HUES64 (cell line): ENCODE results near the gene LDHD.

ENCODE experiments used
- H3K27ac ChIP-seq: 2 replicates; pipeline ENCODE4 v1.7.0; 2013; ENCODE audit warnings: low read depth, low read length, inconsistent platforms
- H3K27me3 ChIP-seq: 2 replicates; pipeline ENCODE4 v1.6.1; 2013; ENCODE audit warnings: mild to moderate bottlenecking, low read length; ENCODE audit not compliant: insufficient read depth
- H3K36me3 ChIP-seq: 2 replicates; pipeline ENCODE4 v1.6.1; 2013; ENCODE audit warnings: mild to moderate bottlenecking, low read length; ENCODE audit not compliant: insufficient read depth
- H3K4me1 ChIP-seq: 2 replicates; pipeline ENCODE4 v1.6.1; 2013; ENCODE audit warnings: mild to moderate bottlenecking, low read length, moderate library complexity; ENCODE audit not compliant: insufficient read depth
- H3K4me3 ChIP-seq: 2 replicates; pipeline ENCODE4 v1.5.1; 2013; ENCODE audit warnings: mild to moderate bottlenecking, low read length, moderate library complexity
- H3K9ac ChIP-seq: 2 replicates; pipeline ENCODE4 v1.6.1; 2013; ENCODE audit warnings: mild to moderate bottlenecking, low read depth, low read length
- H3K9me3 ChIP-seq: 2 replicates; pipeline ENCODE4 v1.6.1; 2013; ENCODE audit warnings: low read depth, low read length; ENCODE audit not compliant: insufficient read depth
- WGBS: fragments of 150-250, 120-280 bp; methylation state at CpG from one replicate; pipeline ENCODE4 v1.1.7; 2013; ENCODE audit warnings: missing lambda C conversion rate; 5-methylcytosine and 5-hydroxymethylcytosine counted together

LDHD gene

DNA sequence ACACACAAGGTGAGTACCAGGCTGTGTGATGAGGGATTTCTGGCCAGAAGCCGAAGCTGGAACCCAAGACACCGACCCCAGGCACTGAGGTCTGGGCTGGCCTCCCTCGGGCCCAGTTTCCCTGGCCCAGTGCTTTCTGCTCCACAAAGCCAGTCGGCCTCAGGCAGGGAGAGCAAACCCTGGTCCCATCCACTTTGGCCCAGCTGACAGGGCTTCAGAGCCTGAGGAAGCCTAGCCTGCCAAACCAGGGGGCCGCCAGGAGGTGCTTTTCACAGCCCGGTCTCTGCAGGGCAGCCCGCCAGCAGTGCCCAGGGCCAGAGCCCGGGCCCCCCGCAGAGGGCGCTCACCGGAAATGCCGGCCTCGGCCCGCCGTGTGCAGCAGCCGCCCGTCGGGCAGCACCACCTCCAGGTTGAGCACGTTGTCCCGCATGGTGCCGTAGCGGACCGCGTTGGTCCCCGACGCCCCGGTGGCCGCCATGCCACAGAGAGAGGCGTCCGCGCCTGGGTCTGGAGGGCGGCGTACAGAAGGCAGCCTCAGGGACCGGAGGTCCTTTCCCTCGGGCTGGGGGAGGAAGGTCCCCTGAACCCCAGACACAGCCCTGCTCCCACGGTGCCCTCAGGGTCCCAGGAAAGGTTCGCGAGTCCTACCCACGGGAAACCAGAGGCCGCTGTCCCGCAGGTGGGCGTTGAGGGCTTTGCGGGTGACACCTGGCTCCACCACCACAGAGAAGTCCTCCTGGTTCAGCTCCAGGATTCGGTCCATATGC lies 2.2 kb downstream of the LDHD start:
- WGBS = 95% methylated on average over 44 of the region's 44 CpGs
- H3K9me3 ChIP-seq = no peaks in the 10 kb centered on the region
- H3K27me3 ChIP-seq = no peaks in the 10 kb centered on the region
- no peak overlapping the region for H3K4me3 ChIP-seq
- no peaks in the 10 kb centered on the region for H3K36me3 ChIP-seq
- H3K9ac ChIP-seq = no peak overlapping the region
- H3K27ac ChIP-seq = no peak overlapping the region
- H3K4me1 ChIP-seq = peaks cover 58% of the 10 kb centered on the region

DNA sequence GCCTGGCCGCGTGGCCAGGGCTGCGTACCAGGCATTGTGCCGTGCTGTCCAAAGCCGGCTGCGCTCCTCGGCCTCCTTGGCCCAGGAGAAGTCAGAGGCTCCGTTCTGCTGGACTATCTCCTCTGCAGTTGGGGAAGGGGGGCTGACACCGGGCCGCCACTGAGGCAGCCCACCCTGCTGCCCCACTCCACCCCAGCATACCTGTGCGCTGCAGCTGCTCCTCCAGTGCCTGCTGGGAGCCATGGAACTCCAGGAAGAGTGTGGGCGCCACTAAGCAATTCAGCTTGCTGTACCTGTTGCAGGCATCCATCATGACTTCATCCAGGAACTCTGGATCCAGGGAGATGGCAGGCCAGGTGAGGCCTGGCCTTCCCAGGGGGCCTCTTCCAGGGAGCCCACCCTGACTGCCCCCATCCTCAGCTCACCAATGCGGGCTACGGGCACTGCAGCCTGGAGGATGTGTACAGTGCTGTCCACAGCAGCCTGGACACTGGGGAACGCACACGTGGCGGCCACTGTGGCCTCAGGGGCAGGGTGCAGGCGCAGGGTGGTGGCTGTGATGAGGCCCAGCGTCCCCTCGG lies 2.9 kb downstream of the LDHD start:
- H3K4me3 ChIP-seq = no peak overlapping the region
- 94% methylated on average over 20 of the region's 20 CpGs for WGBS
- H3K4me1 ChIP-seq = peaks cover 59% of the 10 kb centered on the region
- H3K27me3 ChIP-seq = no peaks in the 10 kb centered on the region
- H3K27ac ChIP-seq = no peak overlapping the region
- H3K36me3 ChIP-seq = no peaks in the 10 kb centered on the region
- peak overlapping the region; percentile 25; the same call in 1 of the 2 replicates for H3K9ac ChIP-seq
- H3K9me3 ChIP-seq = no peaks in the 10 kb centered on the region

DNA sequence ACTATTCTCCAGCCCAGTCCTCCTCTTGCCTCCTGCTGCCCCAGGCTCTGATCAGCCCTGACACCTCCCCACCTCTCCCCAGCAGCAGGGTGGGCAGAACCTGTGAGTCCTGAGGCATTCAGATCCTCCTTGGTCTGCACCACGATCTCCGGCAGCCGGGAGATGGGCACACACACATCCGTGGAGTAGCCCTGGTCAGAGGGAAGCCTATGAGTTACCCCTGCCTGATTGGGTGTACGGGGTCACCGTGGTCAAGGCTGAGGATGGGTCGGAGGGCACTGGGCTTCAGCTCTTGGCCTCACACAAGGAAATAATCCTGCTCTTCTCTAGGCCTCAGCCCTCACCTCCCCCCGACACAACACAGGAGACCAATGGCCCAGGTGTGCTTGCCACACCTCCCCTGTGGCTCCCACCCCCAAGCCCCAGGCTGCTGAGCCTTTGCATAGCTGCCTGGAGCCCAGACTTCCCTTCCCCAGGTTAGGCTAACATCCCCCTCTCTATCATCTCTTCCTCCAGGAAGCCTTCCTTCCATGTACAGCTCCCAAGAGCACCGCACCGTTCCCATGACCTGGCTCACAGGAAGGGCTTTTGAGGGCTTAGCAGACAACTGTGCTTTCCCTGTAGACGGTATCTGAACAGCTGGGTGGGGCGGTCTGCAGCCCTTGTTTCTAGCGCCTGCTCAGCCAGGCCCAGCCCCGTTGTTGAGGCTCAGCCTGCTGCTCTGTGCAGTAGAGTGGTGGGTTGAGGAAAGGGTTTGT lies 3.7 kb downstream of the LDHD start:
- Histone ChIP-seq H3K36me3 (no peaks in the 10 kb centered on the region), H3K27me3 (no peaks in the 10 kb centered on the region), H3K9ac (peak overlapping the region; percentile 25; the same call in 1 of the 2 replicates), H3K4me3 (no peak overlapping the region), H3K4me1 (peaks cover 57% of the 10 kb centered on the region), H3K9me3 (no peaks in the 10 kb centered on the region), H3K27ac (no peak overlapping the region)
- 89% methylated on average over 14 of the region's 14 CpGs for WGBS

DNA sequence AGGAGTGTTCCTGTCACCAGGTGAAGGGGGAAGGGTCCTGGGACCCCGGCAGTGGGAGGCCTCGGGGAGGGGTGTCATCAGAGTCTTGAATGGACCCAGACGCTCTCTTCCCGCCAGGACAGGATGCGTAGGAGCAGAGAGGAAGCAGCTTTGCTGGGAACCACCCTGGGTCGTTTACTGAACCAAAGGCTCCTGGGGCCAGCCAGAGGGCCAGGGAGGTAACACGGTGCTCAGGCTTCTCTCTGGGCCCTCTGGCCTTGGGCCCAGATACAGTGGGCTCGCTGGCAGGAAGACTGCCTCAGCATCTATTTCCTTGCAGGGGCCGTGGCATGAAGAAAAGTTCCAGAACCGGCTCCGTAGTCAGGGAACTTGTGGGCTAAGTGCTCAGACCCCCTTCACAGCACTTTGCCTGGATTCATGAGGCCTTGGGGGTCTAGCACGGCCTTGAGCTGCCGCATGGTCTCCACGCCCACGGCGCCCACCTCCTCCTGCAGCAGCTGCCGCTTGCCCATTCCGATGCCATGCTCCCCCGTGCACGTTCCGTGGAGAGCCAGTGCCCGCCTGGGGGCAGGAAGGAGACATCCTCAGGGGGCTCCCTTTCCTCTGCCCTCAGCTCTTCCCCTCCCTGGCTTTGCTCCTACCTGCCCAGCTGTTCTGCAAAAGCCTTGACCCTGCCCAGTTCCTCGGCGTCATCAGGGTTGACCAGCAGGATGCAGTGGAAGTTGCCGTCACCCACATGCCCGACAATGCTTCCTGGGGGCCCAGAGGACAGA lies 4.4 kb downstream of the LDHD start:
- no peak overlapping the region for H3K27ac ChIP-seq
- no peaks in the 10 kb centered on the region for H3K36me3 ChIP-seq
- no peaks in the 10 kb centered on the region for H3K9me3 ChIP-seq
- H3K4me1 ChIP-seq = peaks cover 56% of the 10 kb centered on the region
- WGBS = 88% methylated on average over 26 of the region's 26 CpGs
- no peak overlapping the region for H3K4me3 ChIP-seq
- no peak overlapping the region for H3K9ac ChIP-seq
- no peaks in the 10 kb centered on the region for H3K27me3 ChIP-seq

DNA sequence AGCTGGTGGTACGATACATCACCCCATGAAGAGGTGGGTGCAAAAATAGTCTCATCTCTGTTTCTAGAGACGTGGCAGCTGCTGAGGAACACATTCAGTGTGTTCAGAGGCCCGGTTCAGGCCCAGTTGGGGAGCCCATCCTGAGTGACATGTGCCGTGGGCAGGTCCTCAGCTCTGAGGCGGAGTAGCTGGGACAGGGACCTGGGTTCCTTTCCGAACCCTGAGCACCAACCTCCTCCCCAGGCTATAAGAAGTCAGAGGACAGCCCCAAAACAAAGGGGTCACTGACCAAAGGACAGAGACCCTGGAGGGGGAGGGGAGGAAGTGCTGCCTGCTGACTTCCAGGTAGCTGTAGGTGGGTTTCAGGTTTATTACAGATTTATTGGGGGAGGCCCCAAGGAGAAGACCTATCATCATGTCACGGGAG lies 5.1 kb downstream of the LDHD start:
- 64% methylated on average over 7 of the region's 7 CpGs for WGBS
- Histone ChIP-seq H3K27me3 (no peaks in the 10 kb centered on the region), H3K9ac (no peak overlapping the region), H3K4me3 (no peak overlapping the region), H3K4me1 (peaks cover 51% of the 10 kb centered on the region), H3K27ac (no peak overlapping the region), H3K36me3 (no peaks in the 10 kb centered on the region; the same call in 1 of the 2 replicates), H3K9me3 (no peaks in the 10 kb centered on the region)

DNA sequence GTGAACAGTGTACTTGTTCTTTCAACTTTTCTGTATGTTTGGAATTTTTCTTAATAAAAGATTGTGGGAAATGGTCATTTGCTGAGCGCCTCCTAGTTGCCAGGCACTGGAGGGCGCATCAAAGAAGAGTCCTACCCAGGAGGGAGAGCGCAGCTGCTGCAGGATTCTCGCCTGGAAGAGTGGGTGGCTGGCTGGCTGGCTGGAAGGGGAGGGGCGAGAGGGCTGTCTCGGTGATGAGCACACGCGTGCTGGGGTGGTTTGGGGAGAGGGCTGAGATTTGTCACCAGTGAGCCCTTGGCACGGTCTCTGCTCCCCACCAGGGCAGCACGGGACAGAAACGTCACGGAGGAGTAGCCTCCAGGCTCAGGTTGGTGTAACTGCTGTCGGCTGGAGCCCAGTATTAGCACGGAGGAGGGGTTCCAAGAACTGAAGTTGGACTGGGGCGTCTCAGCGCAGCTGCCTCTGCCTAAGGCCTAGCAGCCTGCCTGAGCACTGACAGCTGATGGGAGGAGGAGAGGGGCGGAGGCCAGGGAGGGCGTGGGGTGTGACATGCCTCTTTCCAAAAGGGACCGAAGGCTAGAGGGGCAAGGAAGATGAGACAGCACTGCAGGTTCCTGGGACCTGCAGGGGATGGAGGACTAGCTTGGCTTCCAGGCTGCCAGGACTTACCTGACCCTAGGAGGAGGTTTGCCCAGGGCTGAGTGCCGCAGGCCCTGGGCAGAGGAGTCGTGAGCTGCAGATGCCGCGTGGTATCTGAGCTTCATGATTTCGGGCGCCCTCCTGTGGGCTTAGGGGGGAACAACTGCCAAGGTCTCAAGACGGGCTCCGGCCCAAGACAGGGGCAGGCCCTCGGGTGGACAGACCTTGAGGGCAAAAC lies 5.7 kb downstream of the LDHD start:
- peaks cover 51% of the 10 kb centered on the region for H3K4me1 ChIP-seq
- H3K9ac ChIP-seq = no peak overlapping the region
- no peaks in the 10 kb centered on the region for H3K27me3 ChIP-seq
- peak overlapping the region; percentile 52; the same call in 1 of the 2 replicates for H3K27ac ChIP-seq
- no peaks in the 10 kb centered on the region for H3K9me3 ChIP-seq
- 21% methylated on average over 28 of the region's 28 CpGs for WGBS
- H3K36me3 ChIP-seq = no peaks in the 10 kb centered on the region; the same call in 1 of the 2 replicates
- peak overlapping the region; percentile 9; the same call in 1 of the 2 replicates for H3K4me3 ChIP-seq

DNA sequence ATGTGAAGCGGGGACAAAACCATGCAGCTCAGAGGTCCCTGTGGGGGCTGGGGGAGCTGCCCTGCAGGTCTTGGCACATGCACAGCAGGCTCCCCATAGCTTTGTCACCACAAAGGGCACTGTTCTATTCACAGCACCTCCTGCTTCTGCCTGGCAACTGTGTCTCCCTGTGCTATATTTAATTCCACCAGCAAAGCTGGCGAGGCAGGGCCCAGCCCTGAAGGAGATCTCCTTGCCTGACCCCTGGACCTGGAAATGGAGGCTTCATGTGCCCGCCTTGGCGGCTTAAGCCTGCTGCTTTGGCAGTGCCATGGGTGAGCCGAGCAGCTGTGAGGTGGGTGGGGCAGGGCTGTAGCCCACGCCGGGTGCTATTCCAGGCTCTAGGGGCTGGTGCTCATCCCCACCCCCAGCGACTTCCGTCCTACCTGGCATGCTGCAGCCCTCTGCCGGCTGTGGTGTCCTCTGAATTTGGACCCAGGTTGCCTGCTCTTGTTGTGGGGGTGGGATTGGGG lies 6.8 kb downstream of the LDHD start:
- peaks cover 44% of the 10 kb centered on the region for H3K4me1 ChIP-seq
- no peak overlapping the region for H3K27ac ChIP-seq
- no peaks in the 10 kb centered on the region; the same call in 1 of the 2 replicates for H3K36me3 ChIP-seq
- H3K9me3 ChIP-seq = no peaks in the 10 kb centered on the region
- no peak overlapping the region for H3K4me3 ChIP-seq
- WGBS = 88% methylated on average over 10 of the region's 10 CpGs
- H3K9ac ChIP-seq = no peak overlapping the region
- H3K27me3 ChIP-seq = no peaks in the 10 kb centered on the region

DNA sequence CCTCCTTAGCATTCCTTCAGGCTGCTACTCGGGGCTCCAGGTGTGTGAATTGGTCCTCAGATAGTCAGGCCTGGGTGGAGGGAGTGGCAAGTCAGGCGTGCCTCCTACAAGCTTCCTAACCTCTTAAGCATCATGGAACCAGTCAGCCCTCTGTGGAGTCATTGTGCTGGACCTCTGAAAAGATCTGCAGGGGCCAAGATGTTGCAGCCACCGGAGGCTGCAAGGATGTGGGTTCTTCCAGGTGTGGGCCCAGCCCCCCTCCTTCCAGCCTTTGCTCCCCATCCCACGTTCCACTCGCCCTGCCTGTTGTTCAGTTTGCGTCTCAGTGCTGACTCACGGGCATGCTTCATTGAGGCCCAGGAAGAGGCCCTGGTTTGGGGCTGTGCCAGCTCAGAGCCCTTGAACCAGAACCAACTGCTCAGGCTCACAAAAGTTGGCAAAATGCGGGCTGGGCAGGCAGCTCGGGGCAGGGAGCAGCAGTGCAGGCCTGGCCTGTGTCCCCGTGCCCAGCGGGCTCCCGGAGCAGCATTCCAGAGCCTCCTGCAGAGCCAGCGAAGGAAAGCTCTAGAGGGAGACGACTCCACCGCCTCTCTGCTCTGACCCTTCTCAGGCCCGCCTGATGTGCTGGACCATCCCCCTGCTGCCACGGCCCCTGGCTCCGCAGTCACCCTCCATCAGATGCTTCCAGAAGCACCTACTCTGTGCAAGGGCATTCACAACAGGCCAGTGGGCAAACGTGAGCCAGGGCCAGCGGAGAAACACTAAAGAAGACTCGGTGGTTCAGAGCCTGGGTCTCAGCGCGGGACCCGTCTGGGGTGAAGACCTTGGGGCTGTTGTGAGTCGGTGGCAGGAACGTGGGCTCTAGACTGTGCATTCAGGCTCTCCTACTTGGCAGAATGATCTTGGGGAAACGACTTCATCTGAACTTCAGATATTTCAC lies 7.5 kb downstream of the LDHD start:
- Histone ChIP-seq H3K4me1 (peaks cover 44% of the 10 kb centered on the region), H3K9ac (peak overlapping the region; percentile 20; the same call in 1 of the 2 replicates), H3K27ac (no peak overlapping the region; the same call in 1 of the 2 replicates), H3K36me3 (no peaks in the 10 kb centered on the region; the same call in 1 of the 2 replicates), H3K4me3 (no peak overlapping the region), H3K9me3 (no peaks in the 10 kb centered on the region), H3K27me3 (no peaks in the 10 kb centered on the region)
- 89% methylated on average over 27 of the region's 27 CpGs for WGBS

DNA sequence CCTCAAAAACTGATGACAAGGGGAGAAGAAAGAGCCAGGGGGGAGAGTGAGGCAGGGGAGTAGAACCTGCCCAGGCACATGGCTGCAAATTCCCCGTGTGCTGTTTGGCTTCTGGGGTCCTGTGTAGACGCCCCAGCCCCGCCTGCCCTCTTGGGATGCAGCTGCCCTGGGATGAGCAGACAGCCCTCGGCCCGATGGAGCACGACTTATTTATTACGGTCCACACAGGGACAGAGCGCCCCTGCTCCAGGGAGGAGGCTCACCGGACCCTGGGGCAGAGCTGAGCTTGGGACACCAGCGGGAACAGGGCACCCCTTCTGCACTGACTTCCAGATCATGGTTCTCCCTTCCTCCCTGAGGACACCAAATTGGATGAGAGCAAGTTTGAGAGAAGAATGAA lies 9.1 kb downstream of the LDHD start:
- Histone ChIP-seq H3K4me1 (peaks cover 37% of the 10 kb centered on the region), H3K4me3 (no peak overlapping the region), H3K9me3 (no peaks in the 10 kb centered on the region), H3K27me3 (no peaks in the 10 kb centered on the region), H3K9ac (no peak overlapping the region), H3K36me3 (peaks cover under 1% of the 10 kb centered on the region; the same call in 1 of the 2 replicates), H3K27ac (no peak overlapping the region)
- WGBS = 91% methylated on average over 10 of the region's 10 CpGs
